ENCODE data around the gene MED27.

- TF ChIP-seq GATAD2B (conservative IDR thresholded peaks at IDR 0.05; ENCODE audit: low read depth), result no peak
- no peak for TF ChIP-seq NFIC (IDR thresholded peaks at IDR 0.05; ENCODE audit: low read depth, low read length)
- no peak for TF ChIP-seq SMC3 (IDR thresholded peaks at IDR 0.05; ENCODE audit: borderline replicate concordance, low read length)
- TF ChIP-seq SMAD1 (IDR thresholded peaks at IDR 0.05; ENCODE audit: low read depth, partially characterized antibody), result no peak
- no peak for TF ChIP-seq CTCF (IDR thresholded peaks at IDR 0.05 in 2 of 3, conservative IDR thresholded peaks at IDR 0.05 in 1 of 3; ENCODE audit: control insufficient read depth in 2 of 3, extremely low read depth in 1 of 3, insufficient read depth in 1 of 3, low read depth in 3 of 3, low read length in 3 of 3)
- TF ChIP-seq KDM1A (IDR thresholded peaks at IDR 0.05; ENCODE audit: borderline replicate concordance), result no peak
These were observed 192.0 kb downstream of the MED27 start for GRCh38 chr9:131887680-131888079.
